Esophagus muscularis mucosa (tissue), 4 donors: Measurements from ENCODE around the gene PDK3. TPM values are rescaled to one million over a fixed set of nuclear protein-coding genes. Genes with fewer than 3 reads are reported as not detected.

Experiments used
- DNase-seq: peaks from one replicate; pipeline ENCODE4 v3.0.0-alpha.2; 2017; ENCODE audit errors: extremely low spot score
- H3K27ac ChIP-seq, 4 donors: fragments of 200-600 bp; sonication (generic); replicated peaks in 1 of 4; 1 replicate in 3 of 4; 2 replicates in 1 of 4; pipeline ENCODE4 v1.5.1; 2016 to 2019; ENCODE audit warnings: mild to moderate bottlenecking in 1 of 4
- H3K27me3 ChIP-seq, 4 donors: fragments of 200-600 bp; sonication (generic); one replicate each; pipeline versions ENCODE4 v1.5.1 to v1.6.0; 2016 to 2019
- H3K36me3 ChIP-seq, 4 donors: fragments of 200-600 bp; sonication (generic); one replicate each; pipeline ENCODE4 v1.5.1; 2016 to 2019
- H3K4me1 ChIP-seq, 4 donors: fragments of 200-600 bp; sonication (generic); one replicate each; pipeline ENCODE4 v1.5.1; 2016 to 2019
- H3K4me3 ChIP-seq, 4 donors: fragments of 200-600 bp; sonication (generic); 1 replicate in 2 of 4; 2 replicates in 2 of 4; pipeline ENCODE4 v1.5.1; 2016 to 2019; ENCODE audit warnings: mild to moderate bottlenecking in 4 of 4, moderate library complexity in 1 of 4
- H3K9me3 ChIP-seq, 4 donors: fragments of 200-600 bp; sonication (generic); 1 replicate in 3 of 4; 2 replicates in 1 of 4; pipeline ENCODE4 v1.5.1; 2016 to 2019
- EP300 ChIP-seq: sonication (generic); formaldehyde crosslinking; IDR thresholded peaks from one replicate; pipeline ENCODE4 v1.6.1; 2017; ENCODE audit warnings: antibody characterized with exemption
- POLR2A ChIP-seq: fragments of 450-650 bp; IDR thresholded peaks from one replicate; pipeline ENCODE4 v1.6.1; 2017; ENCODE audit warnings: antibody characterized with exemption, moderate library complexity, mild to moderate bottlenecking, low read depth
- POLR2AphosphoS5 ChIP-seq, 2 donors: sonication (generic); formaldehyde crosslinking; IDR thresholded peaks; one replicate each; pipeline ENCODE4 v1.6.1; 2017; ENCODE audit warnings: antibody characterized with exemption in 2 of 2
- WGBS: methylation state at CpG from one replicate; pipeline ENCODE4 v1.1.5; 2018; 5-methylcytosine and 5-hydroxymethylcytosine counted together
- intact Hi-C: fragments of 100-400 bp; cut with DNase I; formaldehyde crosslinking; loops from one replicate; pipeline ENCODE4 v1.15.1; 2023
- total RNA-seq, 4 donors: library from RNA; depleted of rRNA; stranded (reverse); fragments of >200 nt; gene quantifications; one replicate each; pipeline versions ENCODE4 v1.1.0 to v1.2.1, GENCODE V29; 2016
- TF ChIP-seq, protein P1 (sequence below), 3 experiments: fragments of 200-600 bp in 2 of 3; fragments of 450-650 bp in 1 of 3; sonication (generic) in 2 of 3; IDR thresholded peaks; one replicate each; pipeline ENCODE4 v1.5.1; 2017 to 2019; ENCODE audit warnings: antibody characterized with exemption in 3 of 3, mild to moderate bottlenecking in 2 of 3, moderate library complexity in 1 of 3

PDK3 gene
- total RNA-seq, 4 donors from 2014 or later = 38.4 to 63.4 (median 53.4) TPM

DNA sequence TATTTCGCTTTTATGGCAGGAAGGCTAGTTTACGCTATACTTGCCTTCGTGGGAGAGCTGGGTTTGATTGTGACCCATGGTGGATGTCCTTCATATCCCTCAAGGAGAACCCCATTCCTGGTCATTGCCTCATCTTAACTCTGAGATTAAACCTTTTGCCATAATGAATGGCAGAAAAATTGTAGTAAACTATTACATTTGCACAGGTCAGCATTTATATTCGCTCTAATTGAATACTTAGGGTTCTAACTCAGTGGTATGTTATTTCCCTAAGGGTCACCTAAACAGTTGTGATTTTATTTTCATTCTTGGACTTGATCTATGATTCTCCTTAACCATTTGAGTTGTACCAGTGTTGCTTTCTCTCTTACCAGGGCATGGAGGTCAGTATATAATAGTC, 13.4 kb downstream of the PDK3 start:
- H3K27ac ChIP-seq = peak overlapping the region in 1 of 4 donors; percentile 8
- intact Hi-C loops = no loop called here
- no peak overlapping the region for H3K4me3 ChIP-seq
- 91% methylated on average over 4 of the region's 4 CpGs for WGBS
- TF ChIP-seq, protein P1, sequence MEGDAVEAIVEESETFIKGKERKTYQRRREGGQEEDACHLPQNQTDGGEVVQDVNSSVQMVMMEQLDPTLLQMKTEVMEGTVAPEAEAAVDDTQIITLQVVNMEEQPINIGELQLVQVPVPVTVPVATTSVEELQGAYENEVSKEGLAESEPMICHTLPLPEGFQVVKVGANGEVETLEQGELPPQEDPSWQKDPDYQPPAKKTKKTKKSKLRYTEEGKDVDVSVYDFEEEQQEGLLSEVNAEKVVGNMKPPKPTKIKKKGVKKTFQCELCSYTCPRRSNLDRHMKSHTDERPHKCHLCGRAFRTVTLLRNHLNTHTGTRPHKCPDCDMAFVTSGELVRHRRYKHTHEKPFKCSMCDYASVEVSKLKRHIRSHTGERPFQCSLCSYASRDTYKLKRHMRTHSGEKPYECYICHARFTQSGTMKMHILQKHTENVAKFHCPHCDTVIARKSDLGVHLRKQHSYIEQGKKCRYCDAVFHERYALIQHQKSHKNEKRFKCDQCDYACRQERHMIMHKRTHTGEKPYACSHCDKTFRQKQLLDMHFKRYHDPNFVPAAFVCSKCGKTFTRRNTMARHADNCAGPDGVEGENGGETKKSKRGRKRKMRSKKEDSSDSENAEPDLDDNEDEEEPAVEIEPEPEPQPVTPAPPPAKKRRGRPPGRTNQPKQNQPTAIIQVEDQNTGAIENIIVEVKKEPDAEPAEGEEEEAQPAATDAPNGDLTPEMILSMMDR (IDR thresholded peaks at IDR 0.05) = no peak
- TF ChIP-seq EP300 (no peak), POLR2AphosphoS5 (IDR thresholded peaks at IDR 0.05) (no peak), POLR2A (no peak)
- DNase-seq = no peak
- H3K27me3 ChIP-seq = no peaks in the 10 kb centered on the region
- peaks cover 4 to 19% (median 7%) of the 10 kb centered on the region in 4 donors for H3K4me1 ChIP-seq
- H3K9me3 ChIP-seq = no peaks in the 10 kb centered on the region
- no peaks in the 10 kb centered on the region for H3K36me3 ChIP-seq

DNA sequence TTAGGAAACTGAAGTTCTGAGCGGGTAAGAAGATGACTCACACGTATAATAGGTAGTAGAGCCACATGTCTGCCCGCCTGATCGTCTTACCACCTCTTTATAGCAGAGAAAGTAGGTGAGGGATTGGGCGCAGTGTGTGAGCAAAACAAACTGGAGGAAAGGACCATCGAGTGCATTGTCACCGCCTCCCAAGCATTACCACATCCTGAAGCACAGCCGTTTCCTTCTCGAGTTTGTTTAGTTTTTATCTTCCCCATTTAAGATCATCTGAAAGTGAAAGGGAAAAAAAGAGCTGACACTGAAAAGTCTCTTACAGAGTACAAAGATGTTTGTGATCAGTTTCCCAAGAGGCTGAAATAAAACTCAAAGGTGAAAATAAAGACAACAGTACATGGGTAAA, 14.8 kb downstream of the PDK3 start:
- WGBS = 60% methylated on average over 9 of the region's 9 CpGs

DNA sequence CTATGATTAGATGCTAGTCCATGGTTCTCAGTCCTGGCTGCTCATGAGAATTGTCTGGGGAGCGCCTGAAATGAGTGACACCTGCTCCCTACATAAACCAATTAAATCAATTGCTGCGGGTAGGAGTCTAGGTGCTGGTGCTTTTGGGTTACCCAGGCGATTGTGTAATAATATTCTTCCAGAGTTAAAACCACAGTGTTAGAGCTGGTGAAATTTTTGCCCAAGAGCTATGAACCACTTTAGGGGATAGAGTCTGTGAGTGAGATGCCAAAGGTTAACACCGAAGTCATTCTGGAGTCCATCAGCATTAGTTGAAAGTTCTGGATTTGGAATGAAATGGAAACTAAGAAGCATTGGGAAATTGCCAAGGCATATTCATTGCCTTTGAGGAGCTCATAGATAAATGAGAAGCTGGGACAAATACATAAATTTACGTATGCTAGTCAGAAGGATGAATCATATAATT, 15.3 kb downstream of the PDK3 start:
- intact Hi-C loops = no loop called here
- DNase-seq = no peak
- Histone ChIP-seq H3K27me3 (no peaks in the 10 kb centered on the region), H3K4me1 (peaks cover 4 to 14% (median 7%) of the 10 kb centered on the region in 4 donors), H3K36me3 (no peaks in the 10 kb centered on the region), H3K27ac (no peak overlapping the region), H3K4me3 (peak overlapping the region in 1 of 4 donors; percentile 15), H3K9me3 (no peaks in the 10 kb centered on the region)
- 70% methylated on average over 5 of the region's 5 CpGs for WGBS
- no peak for TF ChIP-seq POLR2AphosphoS5 (IDR thresholded peaks at IDR 0.05)
- TF ChIP-seq EP300 = no peak
- no peak for TF ChIP-seq POLR2A

More for the DNA sequence above, 14.8 kb downstream of the PDK3 start:
- intact Hi-C loops = no loop called here
- Histone ChIP-seq H3K4me1 (peaks cover 4 to 14% (median 7%) of the 10 kb centered on the region in 4 donors), H3K27me3 (no peaks in the 10 kb centered on the region), H3K27ac (peak overlapping the region in 1 of 4 donors; percentile 36), H3K4me3 (peak overlapping the region in 1 of 4 donors; percentile 15), H3K36me3 (no peaks in the 10 kb centered on the region), H3K9me3 (no peaks in the 10 kb centered on the region)
- no peak for DNase-seq
- no peak for TF ChIP-seq POLR2A
- TF ChIP-seq POLR2AphosphoS5 (IDR thresholded peaks at IDR 0.05) = peak in 1 of 2 donors; percentile 6

GRCh38 chrX:24482823-24483415, 17.8 kb downstream of the PDK3 start:
- TF ChIP-seq, protein P1 (IDR thresholded peaks at IDR 0.05) = no peak
- no peak for TF ChIP-seq POLR2AphosphoS5 (IDR thresholded peaks at IDR 0.05)
- TF ChIP-seq POLR2A = no peak
- no peak for TF ChIP-seq EP300
- peaks cover 4 to 9% (median 7%) of the 10 kb centered on the region in 4 donors for H3K4me1 ChIP-seq
- H3K36me3 ChIP-seq = no peaks in the 10 kb centered on the region
- H3K9me3 ChIP-seq = no peaks in the 10 kb centered on the region
- 61% methylated on average over 3 of the region's 3 CpGs for WGBS
- H3K27me3 ChIP-seq = no peaks in the 10 kb centered on the region
- no peak overlapping the region for H3K4me3 ChIP-seq
- DNase-seq = no peak
- intact Hi-C loops = no loop called here
- no peak overlapping the region for H3K27ac ChIP-seq

DNA sequence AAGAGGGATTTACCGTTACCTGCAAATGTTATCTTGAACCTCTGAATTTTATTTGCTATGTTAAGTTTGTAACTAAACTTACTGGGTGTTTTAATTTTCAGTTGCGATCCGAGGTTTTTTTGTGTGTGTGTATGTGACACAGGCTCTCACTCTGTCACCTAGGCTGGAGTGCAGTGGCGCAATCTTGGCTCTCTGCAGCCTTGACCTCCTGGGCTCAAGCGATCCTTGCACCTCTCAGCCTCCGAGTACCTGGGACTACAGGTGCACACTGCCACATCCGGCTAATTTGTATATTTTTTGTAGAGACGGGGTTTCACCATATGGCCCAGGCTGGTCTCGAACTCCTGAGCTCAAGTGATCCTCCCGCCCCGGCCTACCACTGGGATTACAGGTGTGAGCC, 18.5 kb downstream of the PDK3 start:
- intact Hi-C loops = no loop called here
- H3K36me3 ChIP-seq = no peaks in the 10 kb centered on the region
- TF ChIP-seq EP300 = no peak
- TF ChIP-seq POLR2AphosphoS5 (IDR thresholded peaks at IDR 0.05) = no peak
- no peak for TF ChIP-seq POLR2A
- TF ChIP-seq, protein P1 (IDR thresholded peaks at IDR 0.05) = no peak
- H3K4me1 ChIP-seq = peaks cover 3 to 7% (median 5%) of the 10 kb centered on the region in 4 donors
- 95% methylated on average over 11 of the region's 11 CpGs for WGBS
- DNase-seq = no peak
- no peaks in the 10 kb centered on the region for H3K27me3 ChIP-seq
- H3K27ac ChIP-seq = no peak overlapping the region
- H3K4me3 ChIP-seq = no peak overlapping the region
- H3K9me3 ChIP-seq = no peaks in the 10 kb centered on the region

DNA sequence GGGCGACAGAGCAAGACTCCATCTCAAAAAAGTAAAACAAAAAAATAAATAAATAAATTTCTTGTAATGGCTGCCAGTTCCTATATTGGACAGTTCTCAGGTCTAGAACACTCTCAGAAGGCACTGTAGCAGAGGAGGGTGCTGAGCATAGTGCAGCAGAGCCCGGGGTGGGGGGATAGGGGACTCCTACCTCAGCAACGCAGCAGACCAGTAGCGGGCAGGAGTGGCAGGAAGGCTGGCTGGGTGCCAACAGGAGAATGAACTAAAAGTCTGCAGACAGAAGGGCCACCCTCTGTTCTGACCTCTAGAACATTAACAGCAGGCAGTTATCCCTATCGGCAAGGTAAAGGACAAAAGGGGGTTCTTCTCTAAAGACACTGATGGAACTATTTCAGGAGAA, 20.2 kb downstream of the PDK3 start:
- no peak overlapping the region for H3K27ac ChIP-seq
- H3K4me3 ChIP-seq = no peak overlapping the region
- H3K27me3 ChIP-seq = no peaks in the 10 kb centered on the region
- no peaks in the 10 kb centered on the region for H3K4me1 ChIP-seq
- TF ChIP-seq, protein P1 (IDR thresholded peaks at IDR 0.05) = no peak
- no peak for TF ChIP-seq POLR2A
- WGBS = 86% methylated on average over 5 of the region's 5 CpGs
- H3K9me3 ChIP-seq = no peaks in the 10 kb centered on the region
- no peaks in the 10 kb centered on the region for H3K36me3 ChIP-seq
- DNase-seq = no peak
- intact Hi-C loops = no loop called here
